Left kidney (tissue), 2 donors: ENCODE results near the gene ZACN. TPM values are rescaled to one million over a fixed set of nuclear protein-coding genes. Genes with fewer than 3 reads are reported as not detected.
"Not testable (repeated sequence)": the region's sequence is repeated elsewhere in the genome, so short reads cannot be mapped to it uniquely, and the experiment has no call there.

Experiments used
- DNase-seq: peaks from one replicate; pipeline ENCODE4 v3.0.0-alpha.2; 2013
- polyA plus RNA-seq: library from polyadenylated mRNA; unstranded; fragments of 120-200 nt; gene quantifications from one replicate; pipeline ENCODE4 v1.2.1, GENCODE V29; 2013; ENCODE audit not compliant: insufficient read length

ZACN gene
- polyA plus RNA-seq, 1 donor = 14.2 TPM

DNA sequence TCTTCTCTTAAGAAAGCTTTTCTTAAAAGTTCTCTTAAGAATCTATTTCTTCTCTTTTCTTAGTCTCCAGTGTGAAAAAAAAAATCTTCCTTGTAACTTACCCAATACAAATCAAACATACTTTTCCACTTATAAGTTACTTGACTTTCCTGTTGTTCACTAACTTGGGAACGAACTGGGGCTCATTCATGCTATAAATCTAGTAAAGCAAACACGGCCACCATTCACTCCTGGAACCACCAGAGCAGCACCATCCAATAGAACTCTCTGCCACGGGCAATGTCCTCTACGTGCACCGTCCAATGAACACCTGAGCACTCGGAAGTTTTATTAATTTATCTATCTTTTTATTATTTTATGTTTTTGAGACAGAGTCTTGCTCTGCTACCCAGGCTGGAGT, 27.4 kb upstream of the ZACN start:
- DNase-seq = no peak

DNA sequence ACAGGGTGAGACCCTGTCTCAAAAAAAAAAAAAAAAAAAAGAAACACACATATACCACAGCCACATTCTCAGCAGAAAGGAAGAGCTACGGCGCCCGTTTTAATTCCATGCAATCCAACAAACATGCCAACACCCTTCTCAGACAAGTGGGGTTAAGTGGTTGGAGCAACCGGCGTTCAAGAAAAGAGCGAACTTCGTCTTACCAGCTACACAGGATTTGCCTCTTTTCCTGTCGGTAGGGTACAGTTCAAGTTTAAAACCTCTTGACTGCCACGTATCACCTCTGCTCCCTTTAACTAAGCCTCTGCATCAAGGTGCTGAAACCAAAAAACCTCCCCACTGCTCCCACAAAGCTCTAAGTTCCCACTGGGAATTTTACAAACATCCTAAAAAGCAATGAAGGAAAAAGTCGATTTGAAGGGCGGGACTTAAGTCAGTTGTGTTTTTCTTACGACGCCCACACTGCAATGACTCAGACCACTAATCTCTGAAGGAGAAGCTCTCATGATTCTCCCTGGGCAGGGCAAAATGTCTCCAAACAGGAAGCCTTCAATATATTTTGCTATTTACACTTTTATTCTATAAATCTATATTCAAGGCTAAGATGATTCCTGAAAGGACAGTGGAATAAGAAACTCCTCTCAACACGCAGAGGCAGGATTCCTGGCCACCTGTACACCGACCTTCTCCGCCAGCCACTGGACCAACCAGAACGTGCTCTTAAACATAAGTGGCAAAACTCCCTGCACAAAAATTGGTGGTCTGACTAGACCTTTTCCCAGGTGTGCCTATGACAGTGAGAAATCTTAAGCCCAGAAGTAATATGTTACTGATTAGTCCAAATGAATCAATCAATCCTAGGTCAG, 25.5 kb upstream of the ZACN start:
- no peak for DNase-seq

DNA sequence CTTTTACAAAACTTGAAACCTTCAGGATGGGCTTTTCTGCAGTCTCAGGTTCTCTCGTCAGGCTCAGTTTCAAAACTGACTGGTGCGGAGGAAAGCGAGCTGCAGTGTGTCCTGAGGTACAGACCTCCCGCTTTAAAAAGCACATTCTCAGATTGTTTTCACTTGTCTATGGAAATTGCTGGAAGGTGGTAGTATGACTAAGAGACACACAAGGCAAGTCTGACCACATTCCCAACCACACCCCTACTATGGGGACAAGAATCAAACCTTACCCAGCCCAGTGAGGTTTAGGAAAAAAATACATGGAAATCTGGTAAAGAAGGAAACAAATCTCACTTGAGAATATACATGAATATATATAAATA, 24.9 kb upstream of the ZACN start:
- DNase-seq = no peak

DNA sequence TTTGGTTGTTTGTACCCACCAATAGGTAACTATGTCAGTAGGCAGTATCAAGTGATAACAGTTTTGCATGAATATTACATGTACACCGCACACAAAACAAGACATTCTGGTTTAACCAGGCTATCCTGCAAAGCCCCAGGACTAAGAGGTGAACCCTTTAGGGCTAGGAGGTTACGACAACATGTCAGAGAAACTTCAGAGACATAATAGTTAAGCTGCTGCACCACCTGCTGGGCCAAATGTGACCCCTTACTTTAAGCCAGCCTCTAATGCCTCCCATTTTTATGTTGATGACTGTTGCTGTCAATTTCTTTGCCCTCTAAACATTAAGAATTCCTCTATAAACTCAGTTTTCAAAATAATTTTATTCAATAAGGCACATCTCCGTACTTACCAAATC, 22.1 kb upstream of the ZACN start:
- no peak for DNase-seq

DNA sequence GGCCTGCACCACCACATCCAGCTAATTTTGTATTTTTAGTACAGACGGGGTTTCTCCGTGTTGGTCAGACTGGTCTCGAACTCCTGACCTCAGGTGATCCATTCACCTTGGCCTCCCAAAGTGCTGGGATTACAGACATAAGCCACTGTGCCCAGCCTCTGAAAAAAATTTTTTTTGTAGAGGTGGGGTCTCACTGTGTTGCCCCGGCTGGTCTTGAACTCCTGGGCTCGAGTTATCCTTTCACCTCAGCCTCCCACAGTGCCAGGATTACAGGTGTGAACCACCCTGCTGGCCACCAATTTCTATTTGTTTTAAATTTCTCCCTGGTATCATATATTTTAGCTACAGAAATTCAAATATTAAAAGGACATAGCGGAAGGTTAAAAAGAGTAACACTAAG, 20.7 kb upstream of the ZACN start:
- not testable (repeated sequence) for DNase-seq

DNA sequence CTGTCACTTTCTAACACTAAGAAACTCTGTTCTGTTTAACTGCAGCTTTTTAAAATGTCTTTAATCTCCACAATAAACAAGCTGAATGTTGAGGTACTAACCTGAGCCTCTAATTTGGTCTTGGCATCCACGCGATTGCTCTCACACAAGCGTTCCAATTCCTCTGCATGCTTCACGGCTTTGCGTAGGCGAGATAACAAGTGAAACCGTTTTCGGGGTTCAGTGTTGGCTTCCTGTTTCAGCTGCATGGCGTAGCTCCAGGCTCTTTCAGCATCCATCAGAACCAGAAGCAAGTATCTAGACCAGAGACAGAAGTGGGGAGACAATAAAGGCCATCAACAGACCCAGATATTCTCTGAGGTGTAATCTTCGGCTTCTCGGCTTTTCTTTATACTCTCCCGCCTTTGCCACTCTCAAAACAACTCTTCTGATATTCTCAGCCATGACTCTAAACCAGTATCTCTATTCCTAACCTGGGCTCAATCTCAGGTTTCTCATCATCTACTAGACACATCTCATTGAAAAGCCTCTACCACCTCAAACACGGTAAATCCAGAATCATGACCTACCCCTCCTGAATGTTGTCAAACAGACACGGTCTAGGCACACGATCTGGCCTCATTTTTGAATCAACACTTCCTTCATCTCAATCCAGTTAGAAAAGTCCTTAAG, 15.0 kb upstream of the ZACN start:
- DNase-seq = no peak

DNA sequence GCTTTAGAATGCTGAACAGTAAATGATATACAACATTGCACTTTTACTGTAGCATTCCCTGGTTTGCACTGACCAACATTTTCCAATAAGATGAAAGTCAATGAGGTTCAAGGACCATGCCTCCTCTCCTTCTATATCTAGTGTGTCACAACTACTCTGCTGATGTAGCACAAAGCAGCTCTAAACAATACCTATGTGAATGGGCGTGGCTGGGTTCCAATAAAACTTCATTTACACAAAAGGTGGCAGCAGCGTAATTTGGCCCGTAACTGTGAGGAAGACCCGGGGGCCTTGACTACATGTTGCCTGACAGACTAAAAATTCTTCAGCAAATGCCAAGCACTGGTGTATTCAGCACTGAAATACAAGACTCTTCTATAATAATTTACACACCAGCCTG, 13.2 kb upstream of the ZACN start:
- DNase-seq = no peak

DNA sequence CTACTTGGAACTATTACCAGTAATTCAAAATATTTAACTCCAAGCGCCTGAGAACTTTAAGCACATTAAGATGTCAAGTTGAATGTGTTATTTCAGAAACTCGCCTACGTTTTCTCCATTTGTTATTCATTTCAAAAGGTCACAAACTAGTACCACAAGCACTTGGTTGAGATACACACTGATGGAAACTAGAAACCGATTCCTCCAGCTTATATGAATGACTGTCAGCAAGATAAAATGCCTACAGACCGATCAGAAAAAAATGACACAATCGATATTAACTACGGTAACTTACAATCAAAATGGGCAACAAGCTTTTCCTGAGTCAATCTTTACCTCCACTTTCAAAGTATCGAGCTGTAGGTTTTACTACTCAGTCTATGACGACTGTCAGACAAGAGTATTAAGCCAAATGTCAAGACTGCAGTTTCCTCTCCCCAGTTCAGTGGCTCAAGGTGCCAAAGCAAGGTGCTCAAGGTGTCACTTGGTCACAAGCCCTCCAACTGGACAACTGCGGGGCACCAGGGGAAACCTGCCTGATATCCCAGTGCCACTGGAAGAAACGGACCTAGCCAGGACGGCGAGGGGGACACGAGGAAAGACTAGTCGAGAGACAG, 7.3 kb upstream of the ZACN start:
- no peak for DNase-seq

DNA sequence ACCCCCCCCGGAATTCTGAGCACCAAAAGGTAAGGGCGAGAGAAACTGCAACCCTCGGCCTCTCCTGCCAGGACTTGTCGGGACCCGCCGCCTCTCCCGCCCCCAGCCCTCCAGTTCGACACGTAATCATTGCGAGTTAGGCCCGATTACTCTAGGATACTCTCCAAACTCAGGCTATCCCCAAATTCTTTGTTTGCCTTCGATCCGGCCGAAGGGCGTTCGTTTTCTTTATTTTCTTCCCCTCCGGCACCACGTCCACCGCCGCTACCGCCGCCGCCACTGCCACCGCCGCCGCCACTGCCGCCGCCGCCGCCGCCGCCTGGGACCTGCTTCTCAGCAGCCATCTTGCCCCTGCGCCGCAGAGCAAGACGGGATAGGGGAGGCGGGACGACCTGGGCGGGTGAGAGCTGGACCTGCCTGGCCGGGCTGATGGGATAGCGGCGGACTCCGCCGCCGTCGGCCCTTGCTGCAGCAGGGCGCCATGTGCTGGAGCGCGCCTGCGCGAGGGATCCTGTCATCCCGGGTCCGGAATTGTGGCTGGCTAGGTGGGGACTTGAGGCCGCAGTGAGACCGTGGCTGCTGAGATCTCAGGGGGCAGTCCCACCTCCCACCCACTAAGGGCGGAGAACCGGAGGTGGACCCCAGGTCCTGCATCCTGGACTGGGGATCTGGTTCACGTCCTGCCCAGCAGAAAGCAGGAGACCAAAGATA, 6.7 kb upstream of the ZACN start, which contains the start of gene SRP68:
Gene SRP68 (minus strand): TSS at position 370 of the 711 bp plus-strand sequence. CDS start 26 bp downstream, at position 344.
- peak; percentile 89 for DNase-seq

DNA sequence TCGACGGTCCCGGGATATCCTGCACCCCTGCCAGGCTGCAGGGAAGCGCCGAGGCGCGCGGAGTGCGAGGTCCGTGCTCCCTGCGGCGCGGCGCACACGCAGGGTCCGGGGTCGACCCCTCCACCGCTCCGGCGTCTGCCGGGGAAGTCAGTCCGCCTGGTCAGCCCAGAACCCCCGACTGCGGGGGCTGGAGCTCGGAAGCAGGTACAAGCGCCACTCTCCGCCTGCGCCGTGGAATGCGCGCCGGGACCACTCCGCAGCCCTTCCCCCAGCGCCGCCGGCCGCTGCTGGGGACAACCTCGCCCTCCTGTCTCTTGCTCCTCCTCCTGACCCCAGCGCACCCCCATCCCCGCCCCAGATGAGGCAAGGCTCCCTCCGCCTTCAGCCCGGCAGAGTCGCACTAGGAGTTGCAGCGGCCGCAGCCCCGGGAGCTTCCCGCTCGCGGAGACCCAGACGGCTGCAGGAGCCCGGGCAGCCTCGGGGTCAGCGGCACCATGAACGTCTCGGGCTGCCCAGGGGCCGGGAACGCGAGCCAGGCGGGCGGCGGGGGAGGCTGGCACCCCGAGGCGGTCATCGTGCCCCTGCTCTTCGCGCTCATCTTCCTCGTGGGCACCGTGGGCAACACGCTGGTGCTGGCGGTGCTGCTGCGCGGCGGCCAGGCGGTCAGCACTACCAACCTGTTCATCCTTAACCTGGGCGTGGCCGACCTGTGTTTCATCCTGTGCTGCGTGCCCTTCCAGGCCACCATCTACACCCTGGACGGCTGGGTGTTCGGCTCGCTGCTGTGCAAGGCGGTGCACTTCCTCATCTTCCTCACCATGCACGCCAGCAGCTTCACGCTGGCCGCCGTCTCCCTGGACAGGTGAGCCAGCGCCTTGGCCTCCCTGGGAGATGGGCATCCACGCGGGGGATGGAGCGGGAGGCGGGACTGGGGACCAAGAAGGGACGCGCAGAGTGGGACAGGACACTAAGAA, 4.3 kb upstream of the ZACN start, which contains the start of gene GALR2:
Gene GALR2 (plus strand): TSS at position 392 of the 974 bp plus-strand sequence. CDS start 103 bp downstream, at position 495.
- no peak for DNase-seq

DNA sequence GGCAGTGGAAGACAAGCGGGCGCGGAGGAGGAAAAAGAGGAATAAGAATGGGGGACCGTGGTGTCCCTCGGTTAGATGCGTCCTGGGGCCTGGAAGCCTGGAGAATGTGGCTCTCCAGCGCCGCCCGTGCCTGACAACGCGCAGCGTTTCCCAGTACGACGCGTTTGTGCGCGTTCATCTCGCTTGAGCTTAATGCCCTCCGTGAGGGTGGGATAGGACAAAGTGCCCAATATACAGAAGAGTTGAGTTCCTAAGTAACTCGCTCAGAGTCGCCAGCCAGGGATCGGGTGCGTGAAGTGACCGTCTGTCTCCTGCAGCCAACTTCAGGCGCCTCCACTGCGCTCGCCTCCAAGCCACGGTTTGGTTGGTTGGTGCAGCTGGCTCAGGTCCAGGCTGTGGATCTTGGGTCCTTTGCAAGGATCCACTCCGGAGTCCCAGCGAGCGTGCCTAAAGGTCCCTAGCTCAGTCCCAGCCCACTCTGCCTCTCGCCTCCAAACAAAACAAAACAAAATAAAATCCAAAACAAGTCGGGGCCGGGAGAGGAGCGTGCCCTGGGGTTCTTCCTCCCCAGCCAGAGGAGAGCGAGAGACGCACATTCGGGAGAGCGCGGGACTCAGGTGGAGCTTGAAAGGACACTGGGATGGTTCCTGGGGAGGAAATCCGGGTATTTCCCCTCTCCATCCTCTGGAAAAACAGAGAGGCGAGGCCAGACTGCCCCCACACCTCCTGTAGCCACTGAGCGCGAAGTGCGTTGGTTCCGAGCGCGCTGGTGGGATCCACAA, 3.4 kb upstream of the ZACN start:
- DNase-seq = no peak

DNA sequence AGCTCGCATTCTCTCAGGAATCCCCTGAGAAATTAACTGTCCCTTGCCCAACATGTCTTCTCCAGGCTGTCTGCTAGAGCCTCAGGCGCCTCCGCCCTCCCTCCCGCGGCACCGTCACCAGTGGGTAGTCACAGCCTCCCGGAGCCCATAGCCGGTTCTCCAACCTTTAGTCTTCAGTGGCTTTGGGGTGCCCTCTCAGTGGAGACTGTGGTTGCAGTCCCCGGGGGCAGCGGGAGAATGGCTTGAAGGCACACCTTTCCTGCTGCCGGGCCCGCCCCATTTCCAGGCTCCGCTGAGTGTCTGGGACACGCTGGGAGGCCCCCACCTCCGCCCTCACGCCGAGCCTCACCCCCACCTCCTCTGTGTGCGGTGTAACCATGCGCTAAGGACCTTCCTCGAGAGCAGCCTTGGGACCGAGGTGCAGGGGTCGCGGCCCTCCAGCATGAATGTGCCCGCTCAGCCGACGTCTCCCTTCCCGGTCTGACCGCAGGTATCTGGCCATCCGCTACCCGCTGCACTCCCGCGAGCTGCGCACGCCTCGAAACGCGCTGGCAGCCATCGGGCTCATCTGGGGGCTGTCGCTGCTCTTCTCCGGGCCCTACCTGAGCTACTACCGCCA, 2.7 kb upstream of the ZACN start:
- no peak for DNase-seq

DNA sequence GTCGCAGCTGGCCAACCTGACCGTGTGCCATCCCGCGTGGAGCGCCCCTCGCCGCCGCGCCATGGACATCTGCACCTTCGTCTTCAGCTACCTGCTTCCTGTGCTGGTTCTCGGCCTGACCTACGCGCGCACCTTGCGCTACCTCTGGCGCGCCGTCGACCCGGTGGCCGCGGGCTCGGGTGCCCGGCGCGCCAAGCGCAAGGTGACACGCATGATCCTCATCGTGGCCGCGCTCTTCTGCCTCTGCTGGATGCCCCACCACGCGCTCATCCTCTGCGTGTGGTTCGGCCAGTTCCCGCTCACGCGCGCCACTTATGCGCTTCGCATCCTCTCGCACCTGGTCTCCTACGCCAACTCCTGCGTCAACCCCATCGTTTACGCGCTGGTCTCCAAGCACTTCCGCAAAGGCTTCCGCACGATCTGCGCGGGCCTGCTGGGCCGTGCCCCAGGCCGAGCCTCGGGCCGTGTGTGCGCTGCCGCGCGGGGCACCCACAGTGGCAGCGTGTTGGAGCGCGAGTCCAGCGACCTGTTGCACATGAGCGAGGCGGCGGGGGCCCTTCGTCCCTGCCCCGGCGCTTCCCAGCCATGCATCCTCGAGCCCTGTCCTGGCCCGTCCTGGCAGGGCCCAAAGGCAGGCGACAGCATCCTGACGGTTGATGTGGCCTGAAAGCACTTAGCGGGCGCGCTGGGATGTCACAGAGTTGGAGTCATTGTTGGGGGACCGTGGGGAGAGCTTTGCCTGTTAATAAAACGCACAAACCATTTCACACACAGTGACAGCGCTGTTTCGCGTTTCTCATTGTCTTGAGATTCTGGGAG, 2.0 kb upstream of the ZACN start:
- no peak for DNase-seq

DNA sequence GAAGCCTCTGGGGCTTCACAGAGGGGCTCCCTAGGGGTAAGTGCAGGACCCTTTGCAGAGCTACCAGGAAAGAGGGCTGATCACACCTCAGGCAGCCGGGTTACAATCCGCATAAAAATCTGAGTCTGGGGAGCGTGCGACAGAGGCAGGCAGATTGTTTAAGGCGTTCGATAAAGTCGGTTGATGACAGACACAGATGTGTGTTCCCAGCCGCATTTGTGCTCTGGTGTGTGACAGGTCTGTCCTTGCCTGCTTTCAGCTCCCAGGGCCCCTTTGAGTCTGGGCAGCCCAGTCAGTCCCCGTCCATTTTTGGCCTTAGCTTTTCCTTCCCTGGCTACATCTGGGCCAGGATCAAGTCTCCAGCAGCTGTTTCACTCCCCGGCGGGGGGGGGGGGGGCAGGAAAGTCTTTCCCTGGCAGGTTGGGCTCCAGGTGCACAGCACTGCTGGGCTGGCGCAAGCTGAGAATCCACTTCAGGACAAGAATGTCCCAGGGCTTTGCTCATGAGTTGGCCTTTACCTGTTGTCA, 1.3 kb upstream of the ZACN start:
- no peak for DNase-seq

DNA sequence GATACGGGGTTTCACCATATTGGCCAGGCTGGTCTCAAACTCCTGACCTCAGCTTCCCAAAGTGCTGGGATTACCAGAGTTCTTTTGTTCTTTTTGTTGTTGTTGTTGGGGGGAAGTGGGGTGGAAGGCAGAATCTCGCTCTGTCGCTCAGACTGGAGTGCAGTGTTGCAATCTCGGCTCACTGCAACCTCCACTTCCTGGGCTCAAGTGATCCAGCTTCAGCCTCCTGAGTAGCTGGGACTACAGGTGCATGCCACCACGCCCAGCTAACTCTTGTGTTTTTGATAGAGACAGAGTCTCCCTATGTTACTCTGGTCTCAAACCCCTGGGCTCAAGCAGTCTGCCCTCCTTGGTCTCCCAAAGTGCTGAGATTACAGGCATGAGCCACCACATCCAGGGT, 612 bp upstream of the ZACN start:
- DNase-seq = not testable (repeated sequence)

DNA sequence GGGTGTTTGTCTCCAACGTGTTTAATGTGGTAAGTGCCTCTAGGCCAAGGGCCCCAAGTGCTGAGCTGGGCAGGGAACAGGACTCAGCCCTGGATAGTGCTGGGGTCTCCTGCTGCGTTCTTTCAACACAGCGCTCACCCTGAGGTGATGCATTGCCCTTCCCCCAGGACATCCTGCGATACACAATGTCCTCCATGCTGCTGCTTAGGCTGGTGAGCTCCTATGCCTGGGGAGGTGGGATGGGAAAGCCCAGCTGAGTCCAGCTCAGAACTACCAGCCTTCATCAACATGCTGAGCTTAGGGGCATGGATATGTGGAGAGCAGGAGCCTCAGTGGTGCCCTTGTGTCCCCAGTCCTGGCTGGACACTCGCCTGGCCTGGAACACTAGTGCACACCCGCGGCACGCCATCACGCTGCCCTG, 563 bp downstream of the ZACN start:
- DNase-seq = no peak

DNA sequence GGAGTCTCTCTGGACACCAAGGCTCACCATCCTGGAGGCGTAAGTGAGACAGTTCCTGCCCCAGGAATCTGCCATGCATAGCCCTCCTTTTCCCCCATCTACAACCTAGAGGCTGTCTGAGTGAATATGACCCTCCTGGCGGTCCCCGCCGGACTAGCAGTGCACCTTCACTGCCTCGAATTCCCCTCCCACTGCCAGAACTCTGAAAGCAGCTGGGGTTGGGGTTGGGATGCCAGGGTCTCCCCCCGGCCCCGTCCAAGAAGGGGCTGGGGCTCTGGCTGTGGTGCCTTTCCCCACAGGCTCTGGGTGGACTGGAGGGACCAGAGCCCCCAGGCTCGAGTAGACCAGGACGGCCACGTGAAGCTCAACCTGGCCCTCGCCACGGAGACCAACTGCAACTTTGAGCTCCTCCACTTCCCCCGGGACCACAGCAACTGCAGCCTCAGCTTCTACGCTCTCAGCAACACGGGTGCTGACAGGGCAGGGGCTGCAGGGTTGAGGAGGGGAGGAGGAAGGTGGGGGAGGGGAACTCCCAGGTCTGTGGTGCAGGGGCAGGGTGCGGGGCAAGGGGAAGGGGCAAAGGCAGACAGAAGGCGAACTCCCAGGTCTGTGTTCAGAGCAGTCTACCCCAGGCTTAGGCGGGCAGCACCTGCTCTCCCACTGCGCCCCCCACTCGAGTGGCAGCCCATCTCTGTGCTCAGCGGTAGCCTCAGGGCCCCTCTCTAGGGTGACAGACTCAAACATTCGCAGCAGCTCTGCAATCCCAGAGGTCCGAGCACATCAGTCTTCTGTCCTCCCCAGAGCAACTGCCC, 1.2 kb downstream of the ZACN start:
- DNase-seq = no peak
